Measurements from ENCODE around the gene MPV17. TPM values are rescaled to one million over a fixed set of nuclear protein-coding genes. Genes with fewer than 3 reads are reported as not detected.

Gene MPV17
- total RNA-seq, 1 experiment from 2014 or later = 77.4 TPM

DNA sequence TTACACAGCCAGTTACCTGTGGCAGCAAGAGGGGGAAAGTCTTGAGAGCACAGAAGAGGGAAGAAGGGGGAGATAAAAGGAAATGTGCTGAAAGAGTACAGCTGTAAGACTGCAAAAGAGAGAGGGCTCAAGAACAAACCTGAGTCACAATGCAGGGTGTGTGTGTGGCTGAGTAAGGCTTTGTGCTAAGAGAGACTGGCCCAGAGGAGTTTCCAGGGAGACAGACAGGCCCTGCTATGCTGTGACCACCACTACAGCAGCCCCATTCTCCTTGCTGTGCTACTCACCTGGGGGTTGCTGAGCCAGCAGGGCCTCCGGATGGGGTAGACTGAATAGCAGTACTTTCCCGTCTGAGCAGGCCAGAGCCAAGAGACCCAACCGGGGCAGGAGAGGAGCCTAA lies 12.4 kb upstream of the MPV17 start:
- intact Hi-C loops (cut with micrococcal nuclease; ENCODE audit: unreplicated experiment) = no loop called here
- TF ChIP-seq, protein P1, sequence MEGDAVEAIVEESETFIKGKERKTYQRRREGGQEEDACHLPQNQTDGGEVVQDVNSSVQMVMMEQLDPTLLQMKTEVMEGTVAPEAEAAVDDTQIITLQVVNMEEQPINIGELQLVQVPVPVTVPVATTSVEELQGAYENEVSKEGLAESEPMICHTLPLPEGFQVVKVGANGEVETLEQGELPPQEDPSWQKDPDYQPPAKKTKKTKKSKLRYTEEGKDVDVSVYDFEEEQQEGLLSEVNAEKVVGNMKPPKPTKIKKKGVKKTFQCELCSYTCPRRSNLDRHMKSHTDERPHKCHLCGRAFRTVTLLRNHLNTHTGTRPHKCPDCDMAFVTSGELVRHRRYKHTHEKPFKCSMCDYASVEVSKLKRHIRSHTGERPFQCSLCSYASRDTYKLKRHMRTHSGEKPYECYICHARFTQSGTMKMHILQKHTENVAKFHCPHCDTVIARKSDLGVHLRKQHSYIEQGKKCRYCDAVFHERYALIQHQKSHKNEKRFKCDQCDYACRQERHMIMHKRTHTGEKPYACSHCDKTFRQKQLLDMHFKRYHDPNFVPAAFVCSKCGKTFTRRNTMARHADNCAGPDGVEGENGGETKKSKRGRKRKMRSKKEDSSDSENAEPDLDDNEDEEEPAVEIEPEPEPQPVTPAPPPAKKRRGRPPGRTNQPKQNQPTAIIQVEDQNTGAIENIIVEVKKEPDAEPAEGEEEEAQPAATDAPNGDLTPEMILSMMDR (IDR thresholded peaks at IDR 0.05; ENCODE audit: unreplicated experiment) = no peak
- H3K27me3 Mint-ChIP-seq (ENCODE audit: unreplicated experiment) = no peaks in the 10 kb centered on the region
- no peak overlapping the region for H3K27ac Mint-ChIP-seq (ENCODE audit: unreplicated experiment)
- DNase-seq = no peak
- no peaks in the 10 kb centered on the region for H3K4me1 Mint-ChIP-seq (ENCODE audit: low read depth, unreplicated experiment)
- CTCF ChIA-PET = no interaction called here
- H3K4me3 Mint-ChIP-seq (ENCODE audit: low read depth, unreplicated experiment) = no peak overlapping the region
- no TSS peak for BruUV-seq (replicated peaks)
- peaks cover 37% of the 10 kb centered on the region for H3K36me3 Mint-ChIP-seq (ENCODE audit: insufficient read depth, unreplicated experiment)
- H3K9me3 Mint-ChIP-seq (ENCODE audit: low read depth, unreplicated experiment) = no peaks in the 10 kb centered on the region

DNA sequence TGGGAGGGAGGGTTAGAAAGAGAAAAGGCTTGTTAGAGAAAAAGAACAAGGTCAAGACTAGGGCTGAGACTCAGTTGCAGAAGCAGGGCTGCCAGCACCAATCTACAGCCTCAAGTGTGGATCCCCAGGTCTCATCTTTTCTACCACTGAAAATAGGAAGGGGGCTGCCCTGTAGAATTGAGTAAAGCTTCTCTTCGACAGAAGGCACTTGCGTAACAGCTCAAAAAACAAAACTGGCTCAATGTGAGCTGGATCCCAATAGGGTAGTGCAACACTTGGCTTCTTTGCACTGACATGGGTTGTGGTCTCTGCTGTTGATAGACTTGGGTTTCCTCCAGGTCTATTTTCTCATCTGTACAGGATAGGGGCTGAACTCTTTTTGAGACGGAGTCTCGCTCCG lies 1.8 kb upstream of the MPV17 start:
- H3K9me3 Mint-ChIP-seq (ENCODE audit: low read depth, unreplicated experiment) = no peaks in the 10 kb centered on the region
- no peaks in the 10 kb centered on the region for H3K27me3 Mint-ChIP-seq (ENCODE audit: unreplicated experiment)
- no peak overlapping the region for H3K4me3 Mint-ChIP-seq (ENCODE audit: low read depth, unreplicated experiment)
- TF ChIP-seq, protein P1 (IDR thresholded peaks at IDR 0.05; ENCODE audit: unreplicated experiment) = no peak
- intact Hi-C loops (cut with micrococcal nuclease; ENCODE audit: unreplicated experiment) = loop anchor here (5.0 kb wide), 1 partner anchor 33 kb away; the partner anchor contains the start of gene GTF3C2
- peak overlapping the region; percentile 96 for H3K27ac Mint-ChIP-seq (ENCODE audit: unreplicated experiment)
- H3K36me3 Mint-ChIP-seq (ENCODE audit: insufficient read depth, unreplicated experiment) = peaks cover 62% of the 10 kb centered on the region
- CTCF ChIA-PET = no interaction called here
- peaks cover 20% of the 10 kb centered on the region for H3K4me1 Mint-ChIP-seq (ENCODE audit: low read depth, unreplicated experiment)
- DNase-seq = no peak
- no TSS peak for BruUV-seq (replicated peaks)

DNA sequence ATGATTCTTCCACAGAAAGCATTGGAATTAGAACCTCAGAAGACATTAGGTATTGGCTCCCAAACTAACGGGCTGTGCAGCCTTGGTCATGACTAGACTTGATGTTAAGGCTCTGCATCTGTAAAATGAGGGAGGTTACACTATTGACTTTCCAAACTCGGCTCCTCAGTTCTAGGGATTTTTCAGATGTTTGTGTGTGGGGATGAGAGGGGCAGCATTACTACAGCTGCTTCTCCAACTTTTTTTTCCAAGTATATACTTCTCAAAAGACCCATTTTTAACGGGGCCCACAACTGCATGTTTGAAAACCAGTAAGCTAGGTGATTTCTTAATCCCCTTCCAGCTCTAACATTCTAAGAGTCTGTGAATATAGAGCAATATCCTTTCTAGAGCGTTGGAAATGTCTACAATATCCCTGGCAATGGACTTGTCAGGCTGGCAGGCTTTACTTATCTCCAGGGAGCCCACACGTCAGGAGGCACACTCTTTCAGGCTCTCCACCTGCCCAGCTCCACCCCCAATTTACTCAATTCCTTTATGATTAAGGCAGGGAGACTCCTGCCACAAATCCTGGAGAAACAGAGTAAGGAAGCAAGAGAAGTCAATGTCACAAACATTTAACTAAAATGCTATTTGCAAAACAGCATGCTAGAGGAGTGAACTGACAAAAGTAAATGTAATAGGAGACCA lies 844 bp upstream of the MPV17 start:
- intact Hi-C loops (cut with micrococcal nuclease; ENCODE audit: unreplicated experiment) = loop anchor here (5.0 kb wide), 1 partner anchor 34 kb away; the partner anchor contains the start of gene GTF3C2
- BruUV-seq (replicated peaks) = no TSS peak
- Mint-ChIP-seq H3K9me3 (ENCODE audit: low read depth, unreplicated experiment) (no peaks in the 10 kb centered on the region), H3K27ac (ENCODE audit: unreplicated experiment) (peak overlapping the region; percentile 96), H3K4me1 (ENCODE audit: low read depth, unreplicated experiment) (peaks cover 20% of the 10 kb centered on the region), H3K4me3 (ENCODE audit: low read depth, unreplicated experiment) (peak overlapping the region; percentile 91), H3K36me3 (ENCODE audit: insufficient read depth, unreplicated experiment) (peaks cover 56% of the 10 kb centered on the region), H3K27me3 (ENCODE audit: unreplicated experiment) (no peaks in the 10 kb centered on the region)
- TF ChIP-seq, protein P1 (IDR thresholded peaks at IDR 0.05; ENCODE audit: unreplicated experiment) = no peak
- no peak for DNase-seq
- CTCF ChIA-PET = interaction anchor here (0.6 kb wide), 1 partner anchor 30 kb away, joined by 3 read pairs; no protein-coding TSS in a partner anchor

GRCh38 chr2:27322301-27322765 lies 564 bp downstream of the MPV17 start:
- CTCF ChIA-PET = interaction anchor here (1.2 kb wide), 1 partner anchor 19 kb away, joined by 3 read pairs; no protein-coding TSS in a partner anchor
- Mint-ChIP-seq H3K27ac (ENCODE audit: unreplicated experiment) (peak overlapping the region; percentile 96), H3K4me1 (ENCODE audit: low read depth, unreplicated experiment) (peaks cover 20% of the 10 kb centered on the region), H3K9me3 (ENCODE audit: low read depth, unreplicated experiment) (no peaks in the 10 kb centered on the region), H3K36me3 (ENCODE audit: insufficient read depth, unreplicated experiment) (peaks cover 52% of the 10 kb centered on the region), H3K4me3 (ENCODE audit: low read depth, unreplicated experiment) (peak overlapping the region; percentile 91), H3K27me3 (ENCODE audit: unreplicated experiment) (no peaks in the 10 kb centered on the region)
- intact Hi-C loops (cut with micrococcal nuclease; ENCODE audit: unreplicated experiment) = loop anchor here (5.0 kb wide), 1 partner anchor 35 kb away; the partner anchor contains the start of gene GTF3C2
- TF ChIP-seq, protein P1 (IDR thresholded peaks at IDR 0.05; ENCODE audit: unreplicated experiment) = no peak
- DNase-seq = peak; percentile 15
- BruUV-seq (replicated peaks) = TSS peak; percentile 81

Data from Calu3 (cell line).